RPMI7951 (cell line): ENCODE measurements around the gene GPR17. TPM values are rescaled to one million over a fixed set of nuclear protein-coding genes. Genes with fewer than 3 reads are reported as not detected.

Source experiments
- DNase-seq: peaks from one replicate; pipeline ENCODE4 v3.0.0-alpha.2; 2012; ENCODE audit warnings: low read depth
- total RNA-seq: library from RNA; depleted of rRNA; stranded (reverse); fragments of >200 nt; shearing (Covaris generic); gene quantifications from 2 replicates; pipeline ENCODE4 v1.2.3, GENCODE V29; 2014

Gene GPR17
- total RNA-seq, 1 experiment from 2014 or later: 0.84 TPM

DNA sequence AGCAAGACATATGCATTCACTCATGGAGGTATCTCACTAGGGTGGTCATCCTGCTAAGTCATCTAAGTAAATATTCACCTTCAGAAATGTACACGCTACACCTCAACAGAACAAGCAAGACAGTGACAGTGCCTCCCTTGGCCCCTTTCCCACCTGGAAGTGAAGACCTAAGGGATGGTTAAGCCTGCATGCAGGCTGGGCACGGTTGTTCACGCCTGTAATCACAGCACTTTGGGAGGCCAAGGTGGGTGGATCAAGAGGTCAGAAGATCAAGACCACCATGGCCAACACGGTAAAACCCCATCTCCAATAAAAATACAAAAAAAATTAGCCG is 25.0 kb downstream of the GPR17 start:
- no peak for DNase-seq

DNA sequence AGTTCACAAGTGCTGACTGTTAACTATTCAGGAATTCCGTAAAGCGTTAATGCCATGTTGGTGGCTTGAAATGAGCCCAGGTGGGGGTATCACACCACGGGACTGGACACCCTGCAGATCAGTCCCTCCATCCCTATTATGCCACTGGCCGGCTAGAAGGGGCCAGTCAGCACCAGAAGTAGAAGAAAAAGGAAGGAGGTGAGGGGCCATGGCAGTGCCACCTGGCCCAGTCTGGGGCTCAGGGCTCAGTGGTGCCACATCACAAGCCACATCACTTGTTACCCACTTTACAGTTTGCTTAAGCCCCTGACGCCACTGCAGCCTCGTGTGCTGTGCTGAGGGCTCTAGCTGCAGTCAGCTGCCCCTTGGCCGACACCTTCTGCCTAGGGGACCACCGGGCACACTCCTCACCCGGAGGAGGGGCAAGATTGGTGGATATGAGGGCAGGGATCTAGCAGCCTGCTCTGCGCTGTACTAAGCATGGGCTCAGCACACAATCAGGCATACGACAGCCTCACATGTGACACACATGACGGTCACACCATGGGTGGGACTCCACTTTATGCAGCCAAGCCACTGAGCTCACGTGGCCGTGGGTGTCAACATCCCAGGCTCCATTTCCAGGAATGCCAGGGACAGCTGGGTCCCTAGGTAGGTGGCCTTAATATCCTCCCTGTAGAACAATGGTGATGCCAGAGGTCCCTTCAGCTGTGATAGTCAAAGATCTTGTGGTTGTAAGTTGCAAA is 25.8 kb downstream of the GPR17 start:
- no peak for DNase-seq

DNA sequence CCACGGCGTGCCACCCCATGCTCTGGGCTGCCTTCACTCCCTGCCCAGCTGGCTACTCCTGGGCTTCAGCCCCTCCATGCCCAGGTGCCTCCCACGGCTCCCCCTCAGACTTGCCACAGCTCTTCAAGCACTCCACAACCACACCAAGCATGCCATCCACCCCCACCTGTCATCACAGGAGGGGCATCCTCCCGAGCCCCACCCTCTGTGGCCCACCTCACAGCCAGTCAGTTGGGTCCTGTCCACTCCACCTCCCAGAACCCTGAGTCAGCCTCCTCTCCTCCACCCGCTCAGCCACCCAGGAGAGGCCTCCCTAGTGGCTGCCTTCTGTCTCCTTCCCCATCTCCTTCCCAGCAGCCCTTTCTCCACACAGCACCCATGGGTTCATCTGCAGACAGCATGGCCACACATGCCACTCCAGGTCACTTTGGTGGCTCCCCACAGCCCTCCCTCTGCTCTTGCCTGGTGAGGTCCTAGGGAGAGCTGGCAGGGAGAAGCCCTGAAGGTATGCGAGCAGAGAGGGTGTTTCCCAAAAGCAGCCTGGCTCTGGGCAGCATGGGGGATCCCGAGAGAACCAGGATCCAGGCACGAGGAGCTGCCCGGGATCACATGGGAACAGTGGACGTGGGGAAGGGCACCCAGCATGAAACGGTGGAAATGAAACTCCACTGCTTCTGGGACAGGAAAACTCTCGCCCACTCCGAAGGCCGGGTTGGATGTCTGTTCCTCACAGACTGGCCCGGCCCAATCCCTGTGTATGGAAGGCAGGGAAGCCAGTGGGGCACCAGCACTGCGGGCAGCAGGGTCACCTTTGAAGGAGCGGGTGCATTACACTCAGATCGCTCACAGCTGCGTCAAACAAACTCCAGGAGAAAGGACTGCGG is 26.6 kb downstream of the GPR17 start:
- DNase-seq: no peak

DNA sequence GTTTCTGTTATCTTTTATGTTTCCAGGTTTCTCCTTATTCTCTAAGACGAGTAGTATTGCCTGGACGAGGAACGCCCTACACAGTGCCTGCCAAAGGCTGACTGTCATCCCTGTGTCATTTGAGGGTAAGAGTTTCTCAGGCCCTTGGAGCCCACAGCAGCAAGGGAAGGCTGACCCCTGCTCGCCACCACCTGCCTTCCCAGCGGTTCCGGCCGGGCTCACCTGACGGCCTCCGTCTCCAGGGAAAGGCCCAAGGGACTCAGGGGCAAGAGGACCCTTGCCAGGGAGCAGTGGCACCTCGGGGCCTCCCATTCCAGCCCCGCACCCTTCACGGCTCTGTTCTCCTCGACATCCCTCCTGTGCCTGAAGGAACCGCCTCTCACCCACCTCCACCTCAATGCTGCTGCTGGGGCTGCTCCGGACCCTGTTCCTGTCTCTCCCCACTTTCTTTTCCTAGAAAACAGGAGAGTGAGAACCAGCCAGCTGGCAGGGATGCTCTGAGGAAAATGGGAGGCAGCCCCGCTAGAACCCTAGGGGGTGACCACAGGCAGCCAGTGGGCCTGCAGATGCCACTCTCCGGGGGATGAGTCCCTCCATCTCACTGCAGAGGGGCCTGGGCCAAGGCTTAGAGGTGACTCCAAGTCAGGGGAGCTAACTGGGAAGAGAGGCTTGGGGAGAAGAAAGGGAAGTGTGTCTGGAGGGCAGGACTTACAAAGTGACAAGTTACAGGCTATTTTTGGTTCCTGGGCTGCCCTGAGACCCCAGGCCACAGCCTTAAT is 27.5 kb downstream of the GPR17 start:
- no peak for DNase-seq

DNA sequence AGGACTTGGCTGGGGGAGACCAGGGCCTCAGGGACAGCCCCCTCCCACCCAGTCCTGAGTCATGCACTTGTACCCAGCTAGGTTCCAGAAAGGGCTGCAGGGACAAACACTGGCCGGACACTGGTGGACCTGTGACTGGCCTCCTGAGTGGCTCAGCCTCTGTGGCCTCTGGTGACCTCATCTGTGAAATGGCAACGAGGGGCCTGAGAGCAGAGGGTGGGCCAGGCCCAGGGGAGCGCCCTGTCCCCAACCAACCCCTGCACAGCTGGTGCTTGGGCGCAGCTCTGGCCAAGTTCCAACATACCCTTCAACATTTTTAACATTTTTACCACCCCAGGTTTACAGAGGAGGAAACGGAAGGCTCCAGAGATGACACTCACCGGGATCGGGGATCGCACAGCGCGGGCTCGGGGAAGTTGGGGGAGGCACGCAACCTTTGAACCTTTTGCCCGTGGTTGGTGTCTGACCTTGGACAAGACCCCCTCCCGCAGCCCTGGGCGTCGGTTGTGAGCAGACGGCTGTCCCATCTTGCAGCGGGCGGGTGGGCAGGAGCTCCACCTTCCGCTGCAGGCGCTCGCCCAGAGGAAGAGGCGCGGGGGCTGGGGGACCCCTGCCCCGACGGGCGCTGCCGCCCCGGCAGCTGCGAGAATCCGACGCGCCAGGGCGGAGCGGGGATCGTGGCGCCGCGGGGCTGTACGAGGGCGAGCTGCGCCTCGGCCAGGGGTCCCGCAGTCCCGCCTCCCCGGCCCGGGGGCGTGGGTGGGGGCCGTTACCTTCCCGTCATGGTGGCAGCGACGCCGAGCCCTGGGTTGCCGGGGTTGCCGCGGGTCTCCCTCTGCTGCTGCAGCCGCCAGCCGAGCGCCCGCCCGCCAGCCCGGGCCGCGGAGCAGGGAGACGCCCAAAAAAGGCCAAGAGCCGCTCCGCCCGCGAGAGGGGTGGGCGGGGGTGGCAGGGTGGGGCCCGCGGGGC is 28.6 kb downstream of the GPR17 start:
- peak; percentile 25 for DNase-seq

DNA sequence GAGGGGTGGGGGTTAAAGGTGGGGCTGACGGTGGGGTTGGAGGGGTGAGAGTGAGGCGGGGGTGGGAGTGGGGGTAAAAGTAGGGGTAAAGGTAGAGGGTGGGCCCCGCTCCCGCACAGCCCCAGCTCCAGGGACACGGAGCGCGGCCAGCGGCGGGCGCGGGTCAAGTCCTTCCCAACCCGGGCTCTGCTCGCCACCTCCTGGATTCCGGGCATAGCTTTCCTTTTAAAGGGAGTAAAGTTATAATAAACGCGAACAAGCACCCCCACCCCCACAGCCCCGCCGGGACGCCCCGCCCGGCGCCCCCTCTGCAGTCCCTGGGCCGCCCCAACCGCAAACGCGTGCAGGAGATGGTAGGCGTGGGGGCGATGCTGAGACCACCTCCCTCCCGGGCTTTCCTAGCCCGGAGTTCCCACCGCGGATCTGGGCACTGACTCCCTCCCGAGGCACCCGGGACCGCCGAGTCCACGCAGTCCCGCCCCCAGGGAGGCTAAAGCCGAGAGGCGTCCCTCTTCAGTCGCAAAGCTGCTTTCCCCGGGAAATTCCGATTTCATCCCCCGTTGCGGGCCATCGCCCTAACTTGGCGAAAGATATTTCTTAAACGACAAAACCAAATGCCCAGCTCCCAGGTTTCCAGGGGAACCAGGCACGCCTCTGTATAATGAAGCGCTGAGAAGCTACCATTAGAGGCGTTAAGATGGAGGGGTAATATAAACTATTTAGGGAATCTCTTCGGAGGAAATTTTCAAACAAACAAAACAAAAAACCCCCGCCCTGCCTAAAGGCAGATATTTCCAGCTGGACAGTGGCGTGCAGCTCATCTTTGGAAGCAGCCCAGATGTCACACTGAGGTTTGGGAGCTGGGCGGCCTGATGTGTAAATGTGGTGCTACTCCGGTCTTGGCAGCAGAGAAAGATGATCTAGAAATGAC is 29.6 kb downstream of the GPR17 start, which contains the start of gene LIMS2:
Gene LIMS2 (minus strand): TSS at position 200 of the 931 bp plus-strand sequence. CDS start 506 bp downstream, outside the sequence.
- peak; percentile 73 for DNase-seq

DNA sequence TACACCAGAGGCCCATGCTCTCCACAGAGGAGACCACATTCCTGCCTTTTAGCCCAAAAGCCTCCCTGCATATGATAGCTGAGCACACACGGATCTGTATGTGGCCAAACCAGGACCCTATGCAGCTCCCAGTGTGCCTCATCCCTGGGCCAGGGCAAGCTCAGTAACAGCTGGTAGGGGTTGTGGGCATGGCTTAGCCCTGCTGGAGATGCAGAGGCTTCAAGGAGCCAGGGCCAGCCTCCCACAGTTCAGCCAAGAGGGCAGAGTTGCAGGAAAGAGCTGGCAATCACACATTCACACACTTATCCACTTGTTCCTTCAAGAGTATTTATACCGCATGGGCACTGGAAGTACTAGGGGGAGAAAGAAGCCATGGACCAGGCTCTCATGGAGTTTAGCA is 31.0 kb downstream of the GPR17 start:
- no peak for DNase-seq

DNA sequence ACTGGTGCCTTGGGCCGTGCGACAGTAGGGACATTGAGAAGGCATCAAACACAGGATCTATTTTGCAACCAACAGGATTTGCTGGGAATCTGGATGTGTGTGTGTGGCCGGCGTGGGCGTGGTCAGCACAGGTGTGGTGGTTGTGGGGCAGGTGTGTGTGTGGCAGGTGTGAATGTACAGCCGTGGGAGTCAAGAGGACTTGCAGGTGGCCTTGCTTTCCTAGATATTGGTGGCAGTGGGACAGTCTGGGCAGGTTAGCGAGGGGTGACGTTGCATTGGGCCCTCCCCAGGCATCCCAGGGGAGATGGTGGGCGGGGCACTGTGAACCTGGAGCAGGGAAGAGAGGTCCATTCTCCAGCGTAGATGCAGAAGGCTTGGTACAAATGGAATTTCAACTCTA is 32.6 kb downstream of the GPR17 start:
- no peak for DNase-seq

DNA sequence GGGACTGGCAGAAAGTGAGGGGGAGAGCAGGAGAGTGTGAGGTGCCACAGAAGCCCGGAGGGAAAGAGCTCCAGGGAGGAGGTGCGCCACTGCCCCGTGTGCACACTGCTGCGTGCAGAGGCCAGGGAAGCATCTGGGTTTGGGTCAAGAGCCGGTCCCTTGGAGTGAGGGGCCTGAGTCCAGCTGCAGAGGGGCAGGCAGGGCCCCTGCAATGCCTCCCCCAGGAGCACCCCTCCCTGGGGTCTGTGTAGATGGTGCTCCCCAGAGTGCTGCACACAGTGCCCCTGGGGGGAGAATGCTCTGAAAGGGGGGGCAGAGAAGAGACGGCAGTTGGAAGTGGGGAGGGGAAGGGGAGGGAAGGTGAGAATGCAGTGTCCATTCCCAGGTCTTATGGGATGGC is 33.0 kb downstream of the GPR17 start:
- no peak for DNase-seq

DNA sequence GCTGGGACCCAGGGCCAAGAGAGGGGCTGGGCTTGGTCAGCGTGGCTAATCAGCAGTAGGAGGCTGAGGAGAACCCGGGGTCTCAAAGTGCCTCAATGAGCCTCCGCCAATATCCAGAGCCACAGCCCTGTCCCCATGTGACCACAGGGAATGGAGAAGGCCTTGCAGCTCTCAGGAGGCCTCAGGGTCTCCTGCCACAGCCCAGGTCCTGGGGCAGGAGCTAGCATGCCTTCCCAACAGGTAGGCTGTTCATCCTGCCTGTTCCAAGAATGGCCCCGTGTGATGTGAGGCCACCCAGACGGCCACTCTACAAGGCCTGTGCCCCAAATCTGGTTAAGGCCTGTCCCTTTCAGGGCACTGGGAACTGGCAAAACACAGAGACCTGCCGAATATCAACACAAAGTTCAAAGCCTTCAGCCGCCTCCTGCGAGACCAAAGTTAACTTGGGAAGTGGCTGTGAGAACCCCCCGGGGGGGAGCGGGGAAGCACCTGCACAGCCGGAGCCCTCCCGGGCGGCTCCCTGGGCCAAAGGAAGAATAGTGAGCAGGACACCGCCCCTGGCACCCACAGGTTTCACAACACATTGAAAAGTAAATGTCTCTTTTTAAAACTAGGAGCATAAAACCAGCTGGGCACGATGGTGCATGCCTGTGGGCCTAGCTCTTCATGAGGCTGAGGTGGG is 33.9 kb downstream of the GPR17 start:
- DNase-seq: no peak

DNA sequence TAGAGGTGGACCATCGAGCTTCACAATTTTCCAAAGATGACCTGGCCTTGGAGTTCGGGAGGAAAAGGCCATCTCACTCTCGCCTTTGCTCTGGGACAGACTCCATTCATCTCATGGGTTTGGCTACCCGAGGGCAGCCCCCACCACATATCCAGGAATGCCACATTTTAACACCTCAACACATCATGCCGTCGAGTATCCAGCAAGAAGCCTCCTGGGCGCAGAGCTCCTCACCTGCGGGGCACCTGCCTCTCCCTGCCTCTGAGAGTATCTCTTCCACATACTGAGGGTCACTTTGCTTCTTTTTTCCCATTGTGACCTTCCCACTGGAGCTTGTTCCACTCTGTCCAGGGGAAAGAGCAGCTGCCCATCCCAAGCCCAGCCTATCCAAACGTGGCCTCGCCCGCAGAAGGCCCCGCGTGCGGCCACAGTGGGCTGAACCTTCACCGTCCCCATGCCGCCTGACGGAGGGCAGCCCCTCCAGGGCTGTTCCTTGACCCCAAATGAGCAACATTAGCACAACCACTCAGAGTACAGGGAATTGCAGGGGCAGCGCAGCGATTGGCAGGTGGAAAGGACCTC is 34.8 kb downstream of the GPR17 start:
- no peak for DNase-seq

DNA sequence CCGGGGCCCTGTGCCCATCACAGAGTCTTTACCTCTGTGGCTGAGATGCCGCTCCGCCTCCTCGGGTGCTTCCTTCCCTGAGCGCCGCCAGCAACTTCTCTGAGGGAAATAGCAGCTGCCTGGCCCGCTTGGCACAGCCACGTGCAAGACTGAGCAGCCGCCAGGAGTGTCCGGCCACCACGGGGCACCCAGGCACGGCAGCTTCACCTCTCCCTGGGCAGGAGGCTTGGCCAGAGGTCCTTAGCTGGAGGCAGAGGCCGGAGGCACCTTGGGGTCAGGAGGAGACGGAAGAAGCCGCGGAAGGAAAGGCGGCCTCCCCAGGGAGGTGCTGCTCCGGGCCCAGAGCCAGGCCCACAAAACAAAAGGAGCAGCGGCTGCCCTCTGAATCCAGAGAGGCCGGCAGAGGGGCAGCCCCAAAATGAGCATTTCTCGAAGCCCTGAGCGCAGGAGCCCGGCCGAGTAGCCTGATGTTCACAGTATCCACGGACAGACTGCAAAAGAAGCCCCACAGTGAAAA is 35.4 kb downstream of the GPR17 start:
- DNase-seq: no peak

DNA sequence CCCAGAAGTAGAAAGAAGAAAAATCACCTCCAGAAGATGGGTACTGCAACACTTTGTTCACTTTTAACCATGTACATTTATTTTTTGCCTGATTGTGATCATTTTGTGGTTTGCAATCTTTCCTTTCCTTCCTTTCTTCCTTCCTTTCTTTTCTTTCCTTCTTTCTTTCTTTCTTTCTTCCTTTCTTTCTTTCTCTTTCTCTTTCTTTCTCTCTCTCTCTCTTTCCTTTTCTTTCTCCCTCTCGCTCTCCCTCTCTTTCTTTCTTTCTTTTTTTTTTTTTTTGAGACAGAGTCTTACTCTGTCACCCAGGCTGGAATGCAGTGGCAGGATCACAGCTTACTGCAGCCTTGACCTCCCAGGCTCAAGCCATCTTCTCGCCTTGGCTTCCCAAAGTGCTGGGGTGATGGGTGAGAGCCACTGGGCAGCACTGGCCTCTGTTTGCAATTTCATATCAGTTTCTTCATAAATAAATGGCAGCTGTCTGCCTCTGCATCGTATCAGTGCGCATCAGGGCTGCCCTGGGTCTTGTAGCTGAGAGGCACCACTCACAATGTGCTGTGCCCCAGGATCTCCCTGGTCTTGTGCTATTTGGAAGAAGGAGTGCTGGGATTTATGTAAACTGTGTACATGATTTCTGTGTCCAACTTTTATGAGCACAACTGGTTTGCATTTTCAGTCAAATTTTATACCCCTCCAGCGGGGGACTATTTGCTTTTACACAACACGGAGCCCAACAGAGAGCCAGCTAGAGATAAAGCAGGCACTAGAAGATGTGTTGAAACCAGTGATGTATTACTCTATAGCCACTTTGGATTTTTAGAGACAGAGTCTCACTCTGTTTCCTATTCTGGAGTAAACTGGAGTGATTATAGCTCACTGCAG is 36.3 kb downstream of the GPR17 start:
- DNase-seq: no peak

DNA sequence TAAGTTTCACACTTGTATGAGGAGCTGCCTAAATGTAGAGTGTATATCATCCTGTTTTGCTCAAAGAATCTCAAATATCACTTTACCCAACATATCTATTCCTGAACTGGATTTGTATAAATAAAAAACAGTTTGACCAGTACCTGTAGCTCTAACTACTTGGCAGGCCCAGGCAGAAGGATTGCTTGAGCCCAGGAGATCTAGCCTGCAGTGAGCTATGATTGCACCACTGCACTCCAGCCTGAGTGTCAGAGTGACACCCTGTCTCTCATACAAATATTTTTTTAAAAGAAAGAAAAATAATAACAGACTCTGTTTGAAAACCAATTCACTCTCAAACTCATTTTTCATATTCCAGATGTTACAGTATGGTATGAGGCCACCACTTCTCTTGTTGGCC is 37.1 kb downstream of the GPR17 start:
- no peak for DNase-seq

DNA sequence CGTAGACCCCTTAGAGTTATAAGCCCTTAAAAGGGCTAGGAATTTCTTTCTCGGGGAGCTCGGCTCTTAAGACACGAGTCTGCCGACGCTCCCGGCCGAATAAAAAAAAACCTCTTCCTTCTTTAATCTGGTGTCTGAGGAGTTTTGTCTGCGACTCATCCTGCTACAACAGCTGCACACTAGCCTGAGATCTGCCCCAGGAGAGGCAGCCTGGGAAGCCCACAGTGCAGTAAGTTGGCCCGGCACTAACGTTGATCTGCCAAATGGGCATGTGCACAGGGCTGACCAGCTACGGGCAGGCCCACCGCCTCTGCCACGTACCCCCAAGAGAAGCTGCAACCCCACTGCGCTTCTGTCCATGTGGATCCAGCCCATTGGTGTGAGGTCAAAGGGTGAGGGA is 37.8 kb downstream of the GPR17 start:
- DNase-seq: no peak

DNA sequence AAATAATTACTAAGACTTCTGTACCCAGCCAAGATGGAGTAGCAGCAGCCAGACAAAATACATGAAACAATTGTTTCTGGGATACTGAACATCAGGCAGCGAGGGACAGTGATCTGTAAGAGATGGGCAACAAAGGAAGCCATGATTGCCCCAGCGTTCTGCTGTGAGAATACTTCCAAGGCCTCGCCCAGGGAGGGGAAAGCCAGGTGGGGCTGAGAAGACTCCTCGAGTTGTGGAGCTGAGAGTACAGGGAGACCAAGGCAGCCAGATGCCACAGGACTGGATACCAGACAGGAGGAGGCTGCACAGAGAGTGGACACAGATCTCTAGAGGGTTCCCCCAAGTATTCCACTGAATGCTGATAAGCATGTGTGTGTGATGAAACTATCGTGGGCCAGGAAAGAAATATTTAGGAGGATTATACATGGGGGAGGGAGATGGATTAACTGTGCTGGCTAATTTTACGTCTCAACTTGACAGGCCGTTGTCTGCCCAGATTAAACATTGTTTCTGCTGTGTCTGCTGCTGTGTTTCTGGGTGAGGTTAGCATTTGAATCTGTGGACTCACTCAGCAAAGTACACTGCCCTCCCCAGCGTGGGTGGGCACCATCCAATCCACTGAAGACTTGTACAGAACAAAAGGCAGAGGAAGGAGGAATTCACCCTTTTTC is 39.6 kb downstream of the GPR17 start:
- DNase-seq: no peak

DNA sequence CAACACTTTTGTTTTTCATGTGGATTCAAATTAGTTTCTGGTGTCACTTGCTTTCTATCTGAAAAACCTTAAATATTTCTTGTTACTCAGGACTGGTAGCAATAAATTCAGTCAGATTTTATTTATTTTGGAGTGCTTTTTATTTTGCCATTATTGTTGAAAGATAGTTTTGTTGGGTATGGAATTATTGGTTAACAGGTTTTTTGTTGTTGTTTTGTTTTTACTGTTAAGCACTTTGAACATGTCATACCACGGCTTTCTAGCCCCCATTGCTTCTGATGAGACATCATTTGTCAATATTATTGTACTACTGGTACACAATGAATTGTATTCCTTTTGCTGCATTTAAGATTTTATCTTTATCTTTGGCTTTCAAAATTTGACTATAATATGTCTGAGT is 42.5 kb downstream of the GPR17 start:
- DNase-seq: no peak
